Suppressor macrophage treated with lipopolysaccharide for 4 hours (primary cell): ENCODE results near the gene S100A3.
"Not testable (repeated sequence)": the region's sequence is repeated elsewhere in the genome, so short reads cannot be mapped to it uniquely, and the experiment has no call there.

Experiments used
- DNase-seq: peaks from one replicate; pipeline ENCODE4 v3.0.0-alpha.2; 2020

The S100A3 gene

DNA sequence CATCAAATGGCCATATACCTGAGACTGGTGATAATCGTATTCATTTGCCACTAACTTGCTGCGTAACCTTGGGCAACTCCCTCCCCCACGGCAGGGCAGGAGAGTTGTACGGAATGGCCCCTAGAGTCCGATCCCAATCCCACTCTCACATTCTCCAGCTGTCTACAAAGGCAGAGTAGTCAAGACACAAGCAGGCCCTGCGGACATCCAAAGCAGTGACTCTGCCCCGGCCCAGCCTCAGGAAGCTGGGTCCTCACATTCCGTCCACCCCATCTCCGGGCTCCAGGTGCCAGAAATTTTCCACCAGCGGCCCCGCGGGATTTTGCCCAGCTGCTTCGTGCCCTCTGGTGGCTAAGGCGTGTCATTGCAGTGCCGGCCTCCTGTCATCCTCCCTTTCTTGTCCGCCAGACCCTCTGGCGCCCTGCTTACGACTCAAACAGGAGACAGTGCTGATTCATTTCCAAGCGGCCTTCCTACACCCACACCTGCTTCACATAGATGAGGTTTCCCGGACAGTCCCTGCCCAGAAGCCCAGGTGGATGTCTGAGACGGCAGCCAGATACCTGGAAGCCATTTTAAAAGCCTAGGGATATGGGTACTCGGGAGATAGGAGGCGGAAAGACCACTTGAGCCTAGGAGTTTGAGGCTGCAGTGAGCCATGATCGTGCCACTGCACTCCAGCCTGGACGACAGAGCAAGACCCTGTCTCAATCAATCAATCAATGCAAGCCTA lies 19.5 kb upstream of the S100A3 start:
- peak; percentile 89 for DNase-seq

DNA sequence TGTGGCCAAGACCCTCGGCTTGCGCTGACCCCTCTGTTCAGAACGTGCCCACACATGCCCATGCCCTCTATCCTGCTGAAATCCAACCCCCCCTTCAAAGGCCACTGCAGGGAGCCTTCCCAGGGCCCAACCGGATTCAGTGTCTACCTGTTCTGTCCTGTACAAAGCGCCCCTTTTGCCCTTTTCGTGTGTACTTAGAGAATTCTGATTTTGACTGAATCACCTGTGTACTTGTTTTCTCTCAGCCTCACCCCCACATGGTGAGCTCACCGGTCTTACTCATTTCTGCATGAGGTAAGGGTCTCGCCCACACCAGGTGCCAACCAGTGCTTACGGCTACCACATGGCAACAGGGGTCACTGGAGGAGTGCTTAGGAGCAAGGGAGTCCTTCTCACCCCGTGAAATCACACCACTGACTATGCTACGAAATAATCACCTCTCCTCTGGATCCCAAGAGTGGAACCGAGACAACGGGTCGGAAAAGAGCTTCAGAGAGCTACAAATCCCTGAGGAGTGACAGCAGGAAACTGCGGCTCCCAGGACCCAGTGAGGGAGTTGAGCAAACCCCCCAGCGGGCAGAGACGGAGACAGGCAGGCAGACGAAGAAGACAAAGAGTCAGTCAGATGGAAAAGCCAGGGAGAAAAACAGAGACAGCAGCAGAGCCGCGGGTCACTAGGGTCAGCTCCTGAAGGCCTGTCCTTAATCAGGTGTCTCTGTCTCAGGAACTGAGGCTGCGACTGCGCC lies 18.7 kb upstream of the S100A3 start:
- no peak for DNase-seq

DNA sequence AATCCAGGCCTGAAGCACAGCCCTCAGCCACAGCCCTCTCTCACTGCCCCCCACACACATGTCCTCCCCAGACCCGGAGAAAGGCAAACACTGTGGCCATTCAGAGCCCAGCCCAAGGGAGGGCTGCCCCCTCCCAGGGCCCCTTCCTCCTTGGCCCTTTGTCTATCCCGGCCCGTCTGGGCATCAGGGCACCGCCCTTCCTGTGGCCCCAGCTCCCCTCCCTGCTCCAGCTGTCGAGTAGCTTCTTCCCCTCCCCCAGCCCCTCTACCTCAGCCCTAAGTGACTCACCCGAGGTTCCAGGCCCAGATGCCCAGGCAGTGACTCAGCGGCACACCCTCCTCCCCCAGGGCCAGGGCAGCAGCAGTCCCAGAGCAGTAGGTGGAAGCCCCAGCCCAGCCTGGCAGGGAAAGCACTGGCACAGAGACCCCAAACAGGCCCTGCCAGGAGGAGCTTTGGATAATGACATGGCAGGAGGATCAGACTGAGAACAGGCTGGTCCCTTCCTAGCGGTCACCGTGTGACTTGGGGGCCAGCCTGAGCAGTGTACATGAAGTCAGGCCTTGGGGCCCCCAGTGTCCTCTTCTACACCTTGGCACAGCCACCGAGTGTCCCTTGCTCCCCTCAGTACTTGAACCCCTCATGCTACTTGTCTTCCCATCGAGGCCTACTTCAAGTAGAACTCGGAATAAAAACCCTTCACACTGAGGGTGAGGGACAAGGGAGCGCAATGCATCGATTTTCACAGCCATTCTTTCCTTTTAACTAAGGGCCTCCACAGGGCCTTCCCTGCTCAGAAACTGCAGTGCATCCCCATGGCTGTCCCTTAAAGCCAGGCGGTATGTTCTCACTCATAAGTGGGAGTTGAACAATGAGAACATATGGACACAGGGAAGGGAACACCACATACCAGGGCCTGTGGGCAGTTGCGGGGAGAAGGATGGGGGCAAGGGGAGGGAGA lies 17.6 kb upstream of the S100A3 start:
- DNase-seq, result peak; percentile 97

DNA sequence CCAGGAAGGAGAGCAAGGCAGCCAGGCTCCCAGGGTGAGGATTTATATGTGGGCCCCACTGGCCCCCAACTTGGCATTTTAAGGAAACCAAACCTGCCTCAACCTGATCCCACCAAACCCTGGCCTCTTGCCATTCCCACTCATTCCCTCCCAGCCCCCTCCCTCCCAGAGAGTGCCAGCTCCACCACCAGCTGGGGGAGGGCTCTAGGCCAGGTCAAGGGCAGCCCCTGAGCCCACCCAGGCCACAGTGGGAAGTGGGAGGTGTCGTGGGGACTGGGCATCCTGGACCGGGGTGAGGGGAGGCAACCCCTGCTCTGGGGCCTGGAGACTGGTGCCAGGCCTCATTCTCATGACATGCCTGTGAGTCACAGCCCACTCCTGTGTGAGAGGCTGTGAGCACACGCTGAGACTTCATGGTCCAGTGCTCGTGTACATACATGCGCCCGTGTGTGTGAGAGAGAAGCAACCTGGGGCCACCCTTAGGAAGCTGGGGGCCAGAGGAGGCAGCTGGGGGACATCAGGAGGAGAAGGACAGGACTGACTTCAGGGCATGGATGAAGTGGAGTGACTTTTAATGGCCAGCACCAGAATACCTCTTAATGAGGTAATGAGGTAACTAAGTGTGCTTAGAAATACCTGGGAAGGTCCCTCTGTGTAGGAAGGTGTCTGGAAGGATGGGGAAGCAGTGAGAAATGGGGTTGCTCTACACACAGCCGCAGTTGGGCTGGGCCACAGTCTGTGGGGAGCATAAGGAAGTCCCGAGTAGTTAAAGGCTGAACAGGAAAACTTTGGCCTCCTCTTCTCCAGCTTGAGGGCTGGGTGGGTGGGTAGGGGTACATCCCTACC lies 16.7 kb upstream of the S100A3 start, which contains the start of gene S100A2:
Gene S100A2, minus strand, starts transcription at position 316 of the 846 bp plus-strand sequence. CDS start 1,967 bp downstream, outside the sequence.
- DNase-seq, result peak; percentile 87

DNA sequence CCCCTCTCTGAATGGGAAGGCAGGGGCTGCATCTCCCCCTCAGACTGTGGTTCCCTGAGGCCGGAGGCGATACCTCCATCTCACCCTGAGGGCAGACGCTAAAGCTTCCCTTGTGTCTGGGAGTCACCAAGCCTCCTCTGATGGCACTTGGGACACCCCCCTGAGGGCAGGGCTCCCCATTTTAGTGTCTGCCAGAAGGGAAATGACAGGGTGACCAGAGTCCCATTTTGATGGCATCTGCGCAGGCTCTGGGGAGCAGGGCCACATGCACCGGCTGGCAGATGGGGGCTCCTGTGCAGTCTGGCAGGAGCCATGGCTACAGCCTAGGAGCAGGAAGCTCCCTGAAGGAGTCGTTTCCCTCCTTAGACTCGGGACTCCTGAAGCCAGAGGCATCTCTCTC lies 14.9 kb upstream of the S100A3 start:
- no peak for DNase-seq

DNA sequence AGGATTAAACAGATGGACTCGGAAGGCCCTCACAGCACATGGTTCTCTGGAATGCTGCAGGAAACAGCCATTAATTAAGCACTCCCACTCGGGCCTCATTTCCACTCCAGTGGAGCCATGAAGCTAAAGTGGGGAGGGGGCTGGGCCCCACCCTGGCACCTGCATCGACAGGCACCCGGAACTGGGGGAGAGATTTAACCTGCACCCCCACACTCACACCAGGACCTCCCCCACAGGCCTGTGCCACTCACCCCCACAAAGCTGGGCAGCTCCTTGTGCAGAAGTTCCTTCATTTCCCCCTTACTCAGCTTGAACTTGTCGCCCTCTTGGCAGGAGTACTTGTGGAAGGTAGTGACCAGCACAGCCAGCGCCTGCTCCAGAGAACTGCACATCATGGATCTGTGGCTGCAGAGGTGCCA lies 14.4 kb upstream of the S100A3 start:
- DNase-seq, result no peak

DNA sequence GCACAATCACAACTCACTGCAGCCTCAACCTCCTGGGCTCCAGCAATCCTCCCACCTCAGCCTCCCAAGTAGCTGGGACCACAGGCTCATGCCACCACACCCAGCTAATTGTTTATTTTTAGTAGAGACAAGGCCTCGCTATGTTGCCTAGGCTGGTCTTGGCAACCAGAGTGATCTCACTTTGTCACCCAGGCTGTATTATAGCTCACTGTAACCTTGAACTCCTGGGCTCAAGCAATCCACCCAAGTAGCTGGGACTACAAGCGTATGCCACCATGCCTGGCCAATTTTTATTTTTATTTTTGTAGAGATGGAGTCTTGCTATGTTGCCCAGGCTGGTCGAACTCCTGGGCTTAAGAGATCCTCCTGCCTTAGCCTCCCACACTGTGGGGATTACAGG lies 13.0 kb upstream of the S100A3 start:
- DNase-seq, result not testable (repeated sequence)

DNA sequence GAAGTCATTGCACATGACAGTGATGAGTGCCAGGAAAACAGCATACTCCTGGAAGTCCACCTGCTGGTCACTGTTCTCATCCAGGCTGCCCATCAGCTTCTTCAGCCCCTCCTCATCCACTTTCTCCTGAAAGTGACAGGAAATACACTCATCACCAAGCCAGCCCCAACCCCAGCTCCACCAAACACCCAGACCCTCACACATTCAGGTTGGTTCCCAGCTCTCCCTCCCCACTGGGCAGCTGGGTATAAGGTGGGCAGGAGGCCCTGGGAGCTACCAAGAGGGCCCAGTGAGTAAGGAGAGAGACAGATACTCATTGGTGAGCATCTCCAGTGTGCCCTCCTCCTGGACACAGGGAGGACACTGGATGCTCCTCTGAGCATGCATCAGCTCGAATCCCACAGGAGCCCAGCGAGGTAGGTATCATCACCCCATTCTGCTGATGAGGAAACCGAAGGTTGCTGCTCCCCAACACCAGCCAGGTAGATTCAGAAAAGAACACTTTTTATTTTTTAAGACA lies 12.5 kb upstream of the S100A3 start:
- DNase-seq, result no peak

DNA sequence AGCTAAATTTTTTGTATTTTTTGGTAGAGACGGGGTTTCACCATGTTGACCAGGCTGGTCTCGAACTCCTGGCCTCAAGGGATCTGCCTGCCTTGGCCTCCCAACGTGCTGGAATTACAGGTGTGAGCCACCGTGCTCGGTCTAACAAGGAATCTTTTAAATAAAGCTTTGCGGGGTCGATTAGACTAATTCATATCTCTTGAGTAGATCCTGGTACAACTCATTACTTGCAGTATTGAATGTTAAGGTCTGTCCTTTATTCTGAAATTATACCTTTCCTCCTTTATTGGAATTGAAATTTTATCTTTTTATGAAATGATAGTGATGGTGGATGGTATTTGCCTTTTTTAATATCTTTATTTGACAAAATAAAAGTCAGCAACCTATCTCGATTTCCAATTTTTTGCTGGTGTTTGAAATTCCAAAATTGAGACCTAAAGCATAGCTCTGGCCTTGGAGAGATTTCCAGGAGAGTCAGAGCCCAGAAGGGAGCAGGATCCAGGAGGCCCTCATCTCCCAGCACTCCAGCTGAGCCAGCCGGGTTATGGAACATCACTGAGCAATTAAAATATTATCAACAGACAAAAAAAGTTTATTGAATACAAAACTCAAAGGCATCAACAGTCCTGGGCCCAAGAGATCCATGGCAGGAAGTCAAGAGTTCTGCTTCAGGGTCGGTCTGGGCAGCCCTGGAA lies 11.9 kb upstream of the S100A3 start:
- no peak for DNase-seq

DNA sequence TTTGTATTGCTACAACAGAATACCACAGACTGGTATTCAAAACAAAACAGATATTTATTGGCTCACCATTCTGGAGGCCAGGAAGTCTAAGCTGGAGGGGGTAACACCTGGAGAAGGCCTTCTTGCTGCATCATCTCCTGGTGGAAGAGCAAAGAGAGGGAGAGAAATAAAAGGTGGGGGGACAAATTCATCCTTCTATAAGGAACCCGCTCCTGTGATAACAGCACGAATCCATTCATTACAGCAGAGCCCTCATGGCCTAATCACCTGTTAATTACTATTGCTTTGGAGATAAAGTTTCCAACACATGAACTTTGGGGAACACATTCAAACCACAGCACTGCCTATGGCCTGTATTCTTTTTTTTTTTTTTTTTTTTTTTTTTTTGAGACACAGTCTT lies 11.2 kb upstream of the S100A3 start:
- no peak for DNase-seq

DNA sequence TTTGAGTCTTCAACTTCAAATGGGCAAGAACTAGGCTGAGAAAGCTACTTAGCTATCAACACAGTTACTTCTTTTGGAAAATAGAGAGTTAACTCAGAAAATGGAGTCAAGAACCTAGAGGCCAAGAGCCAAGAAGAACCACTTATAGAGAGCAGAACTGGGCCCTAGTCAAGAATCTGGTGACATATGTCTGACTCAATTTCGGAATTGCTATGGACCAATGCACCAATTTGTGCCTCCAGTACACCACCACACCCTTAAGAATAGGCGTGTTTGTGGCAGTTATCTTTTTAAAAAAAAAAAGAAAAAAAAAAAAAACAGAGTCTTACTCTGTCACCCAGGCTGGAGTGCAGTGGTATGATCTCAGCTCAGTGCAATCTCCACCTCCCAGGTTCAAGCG lies 8.8 kb upstream of the S100A3 start:
- DNase-seq, result no peak

DNA sequence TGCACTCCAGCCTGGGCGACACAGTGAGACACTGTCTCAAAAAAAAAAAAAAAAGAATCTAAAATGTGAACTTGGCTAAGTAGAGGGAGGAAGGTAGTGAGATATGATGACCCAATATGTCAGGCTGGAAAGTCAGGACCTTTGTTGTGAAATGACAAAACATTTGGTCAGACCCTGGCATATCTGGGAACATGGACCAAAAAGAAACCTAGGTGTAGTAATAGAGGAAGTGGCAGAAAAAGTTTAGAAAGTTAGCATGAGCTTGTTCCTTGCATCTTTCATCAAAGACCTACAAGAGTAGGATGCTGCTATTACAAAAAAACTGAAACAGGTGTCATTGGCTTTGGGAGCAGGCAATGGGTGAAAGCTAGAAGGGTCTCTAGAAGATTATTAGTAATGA lies 7.3 kb upstream of the S100A3 start:
- DNase-seq, result no peak

DNA sequence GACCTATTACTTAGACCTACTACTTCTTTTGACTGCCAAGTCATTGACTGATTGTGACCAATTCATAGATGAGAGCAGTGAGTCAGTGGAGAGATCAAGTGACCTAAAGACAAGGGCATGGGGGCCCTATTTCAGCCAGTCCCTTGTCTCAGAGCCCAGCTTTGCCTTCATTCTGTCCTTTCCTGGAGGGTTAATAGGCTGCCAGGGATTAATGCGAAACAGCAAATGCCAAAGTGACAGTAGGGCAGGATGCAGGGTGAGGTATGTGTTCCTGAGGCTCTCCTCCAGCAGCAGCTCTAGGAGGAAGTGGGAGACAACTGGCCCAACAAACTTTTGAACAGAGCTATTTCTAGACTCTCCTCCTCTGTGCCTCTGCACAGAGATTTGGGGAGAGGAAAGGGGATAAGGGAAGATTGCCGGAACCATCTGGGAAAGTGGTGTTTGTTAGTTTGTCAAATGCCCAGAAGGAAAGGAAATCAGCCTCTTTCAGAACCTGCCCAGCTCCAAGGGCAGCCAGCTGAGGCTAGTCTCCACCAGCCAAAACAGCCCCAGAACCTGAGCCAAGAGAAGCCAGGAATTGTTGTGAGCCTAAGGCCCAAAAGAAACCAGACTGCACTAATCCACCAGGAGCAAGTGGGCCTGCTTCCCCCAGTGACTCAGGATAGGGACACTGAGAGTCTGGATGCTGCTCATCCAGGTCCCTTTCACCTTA lies 4.9 kb upstream of the S100A3 start:
- DNase-seq, result no peak

DNA sequence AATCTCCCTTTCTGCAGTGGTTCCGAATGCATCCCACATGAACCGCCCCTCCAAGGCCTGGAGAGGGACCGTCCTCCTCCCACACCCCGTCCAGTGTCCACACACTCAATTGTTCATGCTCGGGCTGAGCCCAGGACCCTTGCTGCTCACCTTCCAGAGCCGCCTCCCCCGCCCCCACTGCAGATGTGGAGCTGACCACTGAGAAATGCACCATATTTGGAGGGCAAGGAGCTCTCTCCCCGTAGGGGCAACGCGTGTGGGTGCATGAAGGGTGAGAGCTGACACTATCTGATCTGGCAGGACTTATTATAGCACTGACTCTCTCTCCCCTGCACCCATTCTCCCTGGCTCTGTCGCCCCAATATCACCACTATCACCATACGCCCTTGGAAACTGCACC lies 4.0 kb upstream of the S100A3 start:
- DNase-seq, result no peak

DNA sequence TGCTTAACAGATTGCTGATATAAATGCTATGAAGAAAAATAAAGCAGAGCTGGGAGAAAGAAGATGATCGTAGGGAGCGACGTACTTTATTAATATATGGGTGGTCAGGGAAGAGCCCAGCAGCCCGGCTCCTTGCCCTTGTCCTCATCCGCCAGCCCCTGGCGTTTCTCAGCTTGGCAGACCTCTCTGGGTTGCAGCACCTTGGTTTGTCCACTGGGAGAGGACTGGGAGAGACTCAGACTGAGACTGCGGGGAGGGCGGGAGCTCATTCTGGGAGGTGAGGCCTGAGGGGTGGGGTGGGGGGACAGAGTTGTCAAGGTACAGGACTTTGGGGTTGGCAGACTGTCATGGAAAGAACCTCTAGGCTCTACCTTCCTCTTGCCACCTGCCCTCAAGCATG lies 3.3 kb upstream of the S100A3 start:
- no peak for DNase-seq

DNA sequence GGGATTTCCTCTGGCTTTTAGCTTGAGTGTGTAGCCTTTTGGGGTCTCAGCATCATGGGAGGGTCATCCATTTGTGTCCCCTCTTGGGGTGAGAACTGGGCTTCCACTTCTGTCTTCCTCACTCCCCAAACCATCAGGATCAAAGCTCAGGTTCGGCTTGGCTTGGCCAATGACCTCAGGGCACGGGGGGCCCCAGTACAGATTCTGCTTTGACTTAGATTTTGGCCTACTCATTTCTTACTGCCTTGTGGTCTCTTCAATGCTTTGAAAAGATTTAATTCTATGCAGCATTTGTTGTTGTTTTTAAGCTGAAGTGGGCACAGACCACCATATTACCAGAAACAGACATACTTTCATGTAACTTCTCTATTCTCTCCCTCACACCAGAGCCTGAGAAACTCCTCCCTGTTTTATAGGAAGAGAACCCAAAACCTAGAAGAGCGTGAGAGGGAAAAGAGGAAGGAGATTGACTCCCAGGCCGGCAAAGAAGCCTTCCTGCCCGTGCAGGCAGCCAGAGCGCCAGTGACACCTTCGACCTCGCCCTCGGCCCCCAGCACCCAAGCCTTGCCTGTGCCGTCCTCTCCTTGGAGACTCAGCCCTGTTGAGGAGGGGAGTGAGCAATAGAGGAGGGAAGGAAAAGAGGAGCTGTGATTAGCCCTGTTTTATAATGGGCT lies 1.9 kb upstream of the S100A3 start:
- peak; percentile 81 for DNase-seq

DNA sequence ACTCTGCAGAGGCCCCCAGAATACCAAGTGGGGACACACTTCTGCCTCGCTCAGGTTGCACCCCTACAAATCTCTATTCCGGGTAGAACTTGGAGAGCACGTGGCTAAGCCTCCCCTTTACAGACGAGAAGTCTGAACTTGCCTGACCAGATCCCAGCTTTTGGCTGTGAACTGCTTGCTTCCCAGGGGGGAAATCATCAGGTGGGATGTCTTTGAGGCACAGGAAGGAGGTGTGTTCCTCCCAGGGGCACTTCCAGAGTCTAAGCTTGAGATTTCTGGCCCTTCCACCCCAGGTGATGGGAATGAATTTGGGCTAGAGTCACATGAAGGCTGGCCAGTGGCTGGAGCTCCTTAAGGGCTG lies 1.3 kb upstream of the S100A3 start:
- DNase-seq, result no peak

DNA sequence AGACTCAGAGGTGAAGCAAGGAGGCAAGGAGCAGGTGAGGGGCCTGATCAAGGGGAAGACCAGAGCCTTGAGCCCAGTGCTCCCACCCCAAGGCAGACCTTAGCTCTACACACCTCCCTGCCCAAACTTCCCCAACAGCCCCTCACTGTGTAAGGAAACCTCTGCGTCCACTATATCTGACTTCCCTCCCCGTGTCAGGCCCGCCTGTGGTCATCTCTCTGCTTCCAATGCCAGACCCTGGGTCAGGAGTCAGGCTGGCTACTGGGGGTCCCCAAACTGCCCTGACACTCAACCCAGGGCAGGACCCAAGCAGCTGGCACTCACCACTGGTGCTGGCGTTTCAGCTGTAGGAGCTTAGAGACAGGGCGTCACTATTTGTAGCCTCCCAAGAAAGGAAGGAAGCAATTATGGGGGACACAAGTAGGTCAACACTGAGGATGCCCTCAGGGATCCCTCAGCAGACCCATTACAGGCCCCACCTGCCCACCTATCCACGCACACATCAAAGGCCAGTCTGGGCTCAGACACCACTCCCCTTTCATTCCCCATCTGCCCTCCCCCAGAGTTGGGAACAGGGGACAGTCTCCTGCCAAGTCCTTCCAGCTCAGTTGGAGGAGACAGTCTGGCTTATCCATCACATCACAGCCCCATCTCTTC lies 811 bp upstream of the S100A3 start:
- DNase-seq, result no peak
